ENCODE measurements around the gene MGMT.

MGMT gene

GRCh38 chr10:129637846-129638245 is 170.8 kb downstream of the MGMT start:
- intact Hi-C loops (cut with DNase I), result no loop called here
- DNase-seq, result no peak

DNA sequence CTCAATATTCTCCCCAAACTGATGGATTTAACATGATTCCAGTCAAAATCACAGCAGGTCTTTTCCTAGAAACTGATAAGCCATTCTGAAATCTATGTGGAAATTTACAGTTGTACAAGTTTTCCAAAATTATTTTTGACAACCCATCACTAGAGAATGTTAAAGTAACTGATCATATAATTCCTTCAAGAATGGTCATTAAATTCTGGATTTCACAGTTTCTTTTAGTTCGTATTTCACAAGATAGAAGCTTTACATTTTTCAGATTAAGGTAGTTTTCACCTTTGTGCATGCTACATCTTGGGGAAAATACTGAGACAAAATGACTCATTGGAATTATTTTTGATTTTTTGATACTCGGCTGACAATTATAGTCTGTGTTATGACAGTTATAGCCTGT is 174.3 kb downstream of the MGMT start:
- intact Hi-C loops (cut with DNase I), result no loop called here
- no peak for DNase-seq

DNA sequence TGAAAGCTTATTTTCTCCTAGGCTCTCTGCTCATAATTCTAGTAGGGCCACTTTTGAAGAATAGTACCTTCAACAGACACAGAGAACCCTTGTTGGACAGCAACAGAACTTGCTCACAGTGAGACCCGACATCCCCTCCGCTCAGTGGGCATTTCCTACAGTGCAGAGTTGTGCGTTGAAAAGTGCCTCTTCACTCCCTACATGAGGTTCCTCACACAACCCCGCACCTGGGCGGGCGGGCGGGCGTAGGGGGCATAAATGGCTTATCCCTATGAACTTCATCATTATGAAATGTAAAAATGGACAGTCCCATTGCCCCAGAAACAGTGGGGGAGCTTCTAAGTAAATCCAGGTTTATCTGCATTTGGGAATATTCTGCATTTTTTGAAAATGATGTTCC is 174.9 kb downstream of the MGMT start:
- DNase-seq, result no peak
- intact Hi-C loops (cut with DNase I), result no loop called here

DNA sequence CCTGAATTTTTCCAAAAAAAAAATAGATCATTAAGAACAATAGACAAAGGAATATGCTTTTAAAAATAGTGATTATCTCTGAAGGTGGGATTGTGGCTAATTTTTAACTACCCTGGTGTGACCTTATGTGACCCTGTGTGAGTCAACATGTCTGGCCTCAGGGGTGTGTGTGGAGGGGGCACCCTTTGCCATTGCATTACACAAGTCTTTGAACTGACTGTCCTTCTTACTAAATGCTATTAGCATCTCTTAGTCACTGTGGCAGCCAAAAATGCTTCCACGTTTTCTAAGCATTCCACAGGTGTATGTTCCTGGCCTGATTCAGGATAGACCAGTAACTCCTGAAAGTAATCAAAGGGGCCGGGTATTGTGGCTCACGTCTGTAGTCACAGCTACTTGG is 175.4 kb downstream of the MGMT start:
- no peak for DNase-seq

GRCh38 chr10:129643266-129643665 is 176.2 kb downstream of the MGMT start:
- intact Hi-C loops (cut with DNase I), result no loop called here
- no peak for DNase-seq

More for the DNA sequence above, 175.4 kb downstream of the MGMT start:
- intact Hi-C loops (cut with DNase I), result no loop called here

GRCh38 chr10:129645487-129645886 is 178.4 kb downstream of the MGMT start:
- intact Hi-C loops (cut with DNase I), result no loop called here
- peak in 1 of 10 donors; percentile 76 for DNase-seq

GRCh38 chr10:129646973-129647372 is 179.9 kb downstream of the MGMT start:
- intact Hi-C loops (cut with DNase I), result no loop called here
- peak in 1 of 10 donors; percentile 42 for DNase-seq

- DNase-seq, result no peak
- intact Hi-C loops (cut with DNase I), result no loop called here
Measured at GRCh38 chr10:129647590-129647989, 180.5 kb downstream of the MGMT start.

DNA sequence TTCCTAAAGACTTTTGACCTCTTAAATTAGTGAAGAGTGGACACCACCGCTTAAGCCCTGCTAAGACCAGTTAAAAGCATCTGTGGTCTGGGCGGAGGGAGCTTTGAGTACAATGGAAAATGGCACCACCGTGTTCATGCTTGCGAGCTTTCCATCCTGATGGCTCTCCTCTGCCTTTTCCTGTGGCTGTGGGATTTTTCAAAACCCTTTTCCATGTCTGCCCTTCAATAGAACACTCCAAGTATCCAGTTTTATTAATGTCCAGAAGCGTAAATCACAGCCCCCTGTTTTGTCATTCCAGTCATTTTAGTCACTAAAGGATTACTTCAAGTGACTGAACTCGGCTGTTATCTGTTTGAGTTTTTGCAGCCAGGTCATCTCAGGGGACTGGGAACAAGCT is 181.8 kb downstream of the MGMT start:
- no peak for DNase-seq
- intact Hi-C loops (cut with DNase I), result no loop called here

- no peak for DNase-seq
- intact Hi-C loops (cut with DNase I), result no loop called here
Measured at GRCh38 chr10:129652021-129652420, 185.0 kb downstream of the MGMT start.

DNA sequence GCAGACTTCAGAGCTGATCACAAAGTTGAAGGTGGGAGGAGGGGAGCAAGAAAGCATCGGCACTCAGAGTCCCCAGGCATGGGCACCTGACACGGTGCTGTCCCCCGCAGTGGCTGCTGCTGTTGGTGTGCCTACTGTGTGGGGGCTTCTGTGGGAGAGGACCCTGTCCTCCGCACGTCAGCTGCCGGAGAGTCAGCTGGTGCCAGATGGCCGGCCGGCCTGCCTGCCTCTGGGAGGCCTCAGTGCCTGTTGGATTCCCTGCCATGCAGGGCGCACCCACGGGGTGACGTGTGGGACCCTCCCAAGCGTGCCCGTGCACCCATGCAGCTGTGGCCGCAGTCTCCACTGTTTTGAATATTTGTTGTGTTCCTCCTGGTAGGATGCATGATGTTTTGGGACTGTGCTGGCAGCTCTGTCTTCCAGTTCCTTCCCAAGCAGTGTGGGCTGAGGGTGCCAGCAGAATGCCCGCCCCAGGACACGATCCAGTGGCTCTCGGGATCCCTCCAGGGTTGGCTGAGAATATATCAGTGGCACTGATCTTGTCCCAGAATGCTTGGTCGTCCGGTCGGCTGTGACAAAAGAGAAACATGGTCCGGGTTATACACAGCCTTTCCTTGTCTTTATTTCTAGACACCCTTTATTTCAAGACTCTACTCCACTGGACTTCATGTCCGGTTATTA is 185.6 kb downstream of the MGMT start:
- DNase-seq, result no peak
- intact Hi-C loops (cut with DNase I), result no loop called here

DNA sequence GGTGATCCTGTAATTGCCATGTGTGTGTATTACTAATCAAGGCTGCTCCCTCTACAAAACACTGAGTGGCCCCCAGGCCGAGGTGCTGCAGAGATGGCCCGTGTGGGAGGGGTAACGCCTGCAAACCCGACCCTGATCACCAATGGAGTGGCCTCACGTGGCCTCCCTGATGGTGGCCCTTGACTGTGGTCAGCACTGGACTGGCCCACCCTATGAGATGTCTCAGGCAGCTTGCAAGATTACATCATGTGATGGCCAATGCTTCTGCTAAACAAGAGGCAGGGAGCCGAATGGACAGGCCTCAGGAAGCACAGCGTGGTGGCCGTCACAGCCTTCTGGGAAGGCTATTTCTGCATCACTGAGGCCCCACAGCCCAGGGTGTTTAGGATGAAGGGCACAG is 186.4 kb downstream of the MGMT start:
- intact Hi-C loops (cut with DNase I), result no loop called here
- no peak for DNase-seq

- no peak for DNase-seq
- intact Hi-C loops (cut with DNase I), result no loop called here
Measured at GRCh38 chr10:129653861-129654260, 186.8 kb downstream of the MGMT start.

- DNase-seq, result no peak
- intact Hi-C loops (cut with DNase I), result no loop called here
Measured at GRCh38 chr10:129654461-129654860, 187.4 kb downstream of the MGMT start.

GRCh38 chr10:129655007-129655678 is 188.1 kb downstream of the MGMT start:
- no peak for DNase-seq
- intact Hi-C loops (cut with DNase I), result no loop called here

- intact Hi-C loops (cut with DNase I), result no loop called here
- no peak for DNase-seq
Measured at GRCh38 chr10:129655679-129656031, 188.6 kb downstream of the MGMT start.

GRCh38 chr10:129656642-129657041 is 189.6 kb downstream of the MGMT start:
- intact Hi-C loops (cut with DNase I), result no loop called here
- no peak for DNase-seq

- intact Hi-C loops (cut with DNase I), result no loop called here
- DNase-seq, result no peak
Measured at GRCh38 chr10:129657297-129658017, 190.4 kb downstream of the MGMT start.

GRCh38 chr10:129658376-129659072 is 191.5 kb downstream of the MGMT start:
- intact Hi-C loops (cut with DNase I), result no loop called here
- no peak for DNase-seq

DNA sequence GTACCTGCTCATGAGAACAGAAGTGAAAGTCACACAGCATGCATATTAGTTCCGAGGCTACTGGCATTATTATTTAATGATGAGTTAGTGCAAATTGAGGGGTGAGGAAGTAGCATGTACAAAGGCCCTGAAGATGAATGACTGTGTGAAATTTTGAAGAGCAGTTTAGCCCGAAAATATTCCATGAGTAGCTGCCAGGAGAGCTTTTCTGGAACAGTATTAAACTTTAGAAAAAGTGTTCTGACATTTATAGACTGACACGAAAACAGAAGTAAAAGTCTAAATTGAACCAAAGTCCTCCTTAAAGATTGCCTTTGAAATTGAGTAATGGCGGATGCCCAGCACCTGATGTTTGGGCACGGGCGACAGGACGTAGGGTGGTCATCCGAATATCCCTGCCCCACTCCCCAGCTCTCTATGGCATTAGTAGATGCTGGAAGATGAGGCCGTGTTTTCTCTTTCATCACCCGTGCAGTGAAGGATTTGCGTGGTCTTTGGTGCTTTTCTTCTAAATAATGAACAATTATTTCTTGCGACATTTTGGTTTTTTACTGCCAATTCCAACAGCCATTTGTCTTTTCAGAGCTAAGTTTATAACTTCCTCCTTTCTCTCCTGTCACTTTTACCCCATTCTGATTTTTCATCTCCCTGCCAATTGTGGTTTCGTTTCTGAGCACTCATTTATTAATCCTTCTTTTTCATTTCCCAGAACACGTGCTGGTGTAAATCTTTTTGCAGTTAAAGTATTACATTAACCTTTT is 192.6 kb downstream of the MGMT start:
- intact Hi-C loops (cut with DNase I), result no loop called here

DNA sequence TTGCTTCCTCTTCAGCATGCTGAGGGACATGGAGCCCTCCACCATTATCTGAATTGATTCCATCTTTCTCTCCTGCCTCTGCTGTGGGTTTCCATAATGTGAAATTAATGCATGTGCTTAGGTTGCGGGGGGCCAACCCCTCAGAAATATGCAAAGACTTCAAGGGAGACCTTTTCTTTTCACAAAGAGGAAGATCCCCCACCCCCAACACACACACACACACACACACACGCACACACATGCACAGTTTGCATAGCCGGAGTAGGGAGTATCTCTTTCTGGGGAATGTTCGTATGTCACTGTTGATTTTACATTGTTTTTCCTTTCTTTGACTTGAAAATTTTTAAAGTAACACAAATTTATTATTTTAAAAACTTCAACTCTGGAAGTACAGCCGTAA is 193.5 kb downstream of the MGMT start:
- no peak for DNase-seq
- intact Hi-C loops (cut with DNase I), result no loop called here

More for the DNA sequence above, 192.6 kb downstream of the MGMT start:
- DNase-seq, result no peak
